Panc1 (cell line): ENCODE data around the gene ARHGEF2. TPM values are rescaled to one million over a fixed set of nuclear protein-coding genes. Genes with fewer than 3 reads are reported as not detected.

Source experiments
- ATAC-seq: fragments of 200-7000 bp; cut with Tn5 transposase; 2 replicates; pipeline ENCODE4 v1.9.1; 2020; ENCODE audit warnings: mild to moderate bottlenecking, moderate library complexity
- Bru-seq: library from RNA; stranded (reverse); fragments of 400-500 nt; gene quantifications from one replicate; lab custom pipeline; 2021; lab: Mats Ljungman, UMichigan
- BruChase-seq, 2 experiments: library from RNA; stranded (reverse); fragments of 400-500 nt; gene quantifications; one replicate each; lab custom pipeline; 2021; lab: Mats Ljungman, UMichigan
- BruUV-seq: library from RNA; stranded (reverse); fragments of 400-500 nt; replicated peaks from 2 replicates; lab custom pipeline; 2021; lab: Mats Ljungman, UMichigan
- CTCF ChIA-PET: fragments of 300-600 bp; sonication (Branson Sonifier 250); formaldehyde crosslinking; loops from one replicate; lab custom pipeline; 2022; ENCODE audit warnings: antibody characterized with exemption; lab: Charles Lee
- POLR2A ChIA-PET: fragments of 300-600 bp; sonication (Branson Sonifier 250); formaldehyde crosslinking; loops from one replicate; lab custom pipeline; 2022; ENCODE audit warnings: antibody characterized with exemption; lab: Charles Lee
- DNase-seq: peaks from one replicate; pipeline ENCODE4 v3.0.0-alpha.2; 2010; ENCODE audit warnings: low read depth, low spot score
- H3K27ac ChIP-seq: 2 replicates; pipeline ENCODE4 v1.5.1; 2011; ENCODE audit warnings: mild to moderate bottlenecking, low read length, inconsistent platforms
- H3K27me3 ChIP-seq: fragments of 200-500 bp; sonication (Bioruptor generic); 2 replicates; pipeline ENCODE4 v1.6.0; 2014; ENCODE audit warnings: low read length, inconsistent platforms; ENCODE audit not compliant: control insufficient read depth, insufficient read depth
- H3K36me3 ChIP-seq: fragments of 200-500 bp; sonication (Bioruptor generic); 2 replicates; pipeline ENCODE4 v1.5.1; 2014; ENCODE audit warnings: inconsistent platforms, mild to moderate bottlenecking, low read length, moderate library complexity; ENCODE audit not compliant: control insufficient read depth, insufficient read depth
- H3K4me1 ChIP-seq: 2 replicates; pipeline ENCODE4 v1.5.1; 2011; ENCODE audit warnings: inconsistent platforms, mild to moderate bottlenecking, low read length, moderate library complexity; ENCODE audit not compliant: control insufficient read depth, insufficient read depth
- H3K4me3 ChIP-seq, 2 experiments: 2 replicates each; pipeline ENCODE4 v1.5.1; 2011 to 2012; ENCODE audit warnings: low read depth in 2 of 2, low read length in 2 of 2, mild to moderate bottlenecking in 2 of 2, inconsistent platforms in 1 of 2, moderate library complexity in 1 of 2
- H3K9me3 ChIP-seq: fragments of 200-500 bp; sonication (Bioruptor generic); 2 replicates; pipeline ENCODE4 v1.5.1; 2014; ENCODE audit warnings: low read depth, mild to moderate bottlenecking, inconsistent platforms, low read length, moderate library complexity; ENCODE audit not compliant: control insufficient read depth, insufficient read depth
- POLR2AphosphoS5 ChIP-seq: IDR thresholded peaks from 2 replicates; pipeline ENCODE4 v1.6.1; 2012; ENCODE audit warnings: mild to moderate bottlenecking, low read depth, low read length, moderate library complexity
- REST ChIP-seq, 2 experiments: IDR thresholded peaks; 2 replicates each; pipeline ENCODE4 v1.6.1; 2011 to 2012; ENCODE audit warnings: low read depth in 2 of 2, control low read depth in 1 of 2, low read length in 1 of 2, mild to moderate bottlenecking in 1 of 2, moderate library complexity in 1 of 2; ENCODE audit not compliant: insufficient read depth in 1 of 2
- SIN3A ChIP-seq: IDR thresholded peaks from 2 replicates; pipeline ENCODE4 v1.6.1; 2012; ENCODE audit warnings: low read depth, mild to moderate bottlenecking, low read length, moderate library complexity, borderline replicate concordance; ENCODE audit not compliant: insufficient read depth
- TCF7L2 ChIP-seq: IDR thresholded peaks from 2 replicates; pipeline ENCODE4 v1.6.1; 2011; ENCODE audit warnings: mild to moderate bottlenecking, low read depth, low read length, inconsistent platforms
- in situ Hi-C: cut with HindIII; loops from 2 replicates; pipeline ENCODE4 v1.10.0; 2016; ENCODE audit warnings: low sequenced_read_pairs, low pct_unique_long_range_greater_than_20kb
- intact Hi-C: fragments of 100-400 bp; cut with micrococcal nuclease; formaldehyde crosslinking; loops from one replicate; pipeline ENCODE4 v1.10.0; 2022; ENCODE audit not compliant: unreplicated experiment
- long read RNA-seq: library from polyadenylated mRNA; unstranded; transcript quantifications from one replicate; pipeline ENCODE4 v2.0.0, GENCODE V29; 2021; ENCODE audit not compliant: unreplicated experiment
- polyA plus RNA-seq: library from polyadenylated mRNA; unstranded; fragments of >200 nt; gene quantifications from one replicate; pipeline ENCODE4 v1.2.1, GENCODE V29; 2012; ENCODE audit warnings: missing spikeins; ENCODE audit not compliant: insufficient read length
- total RNA-seq: library from RNA; stranded (reverse); gene quantifications from one replicate; pipeline ENCODE4 v1.2.1, GENCODE V29; 2021; ENCODE audit not compliant: unreplicated experiment
- TF ChIP-seq, protein P1 (sequence below): fragments of 450-650 bp; IDR thresholded peaks from 2 replicates; pipeline ENCODE4 v1.5.1; 2017; ENCODE audit warnings: mild to moderate bottlenecking

Gene ARHGEF2
- total RNA-seq = 87.0 TPM
- polyA plus RNA-seq = 90.6 TPM
- Bru-seq, nascent RNA = percentile 77 among the genes with signal in this experiment
- percentile 82 among the genes with signal in this experiment for BruChase-seq, experiment 1, labeled RNA remaining after a 2-hour chase
- percentile 82 among the genes with signal in this experiment for BruChase-seq, experiment 2, labeled RNA remaining after a 6-hour chase
- long read RNA-seq, partial matches to known transcripts = 7 of 76 reads
- long read RNA-seq, other reads (novel, unspliced or antisense) = 67 of 76 reads

- H3K9me3 ChIP-seq = no peaks in the 10 kb centered on the region
- BruUV-seq = no TSS peak
- DNase-seq (no peak), ATAC-seq (peak; percentile 85)
- H3K4me3 ChIP-seq = peak within 1 kb of the TSS; percentile 82 to 89
- peak within 1 kb of the TSS; percentile 99 for H3K27ac ChIP-seq
- H3K36me3 ChIP-seq = peaks cover 2% of the 10 kb centered on the region; the same call in 1 of the 2 replicates
- no peak for TF ChIP-seq REST (IDR thresholded peaks at IDR 0.05; ENCODE audit: insufficient read depth in 1 of 2, low read depth in 2 of 2, low read length in 1 of 2)
- TF ChIP-seq SIN3A = peak; percentile 60; the same call in 1 of the 2 replicates
- TF ChIP-seq TCF7L2 = no peak
- TF ChIP-seq POLR2AphosphoS5 = peak; percentile 84
- TF ChIP-seq, protein P1, sequence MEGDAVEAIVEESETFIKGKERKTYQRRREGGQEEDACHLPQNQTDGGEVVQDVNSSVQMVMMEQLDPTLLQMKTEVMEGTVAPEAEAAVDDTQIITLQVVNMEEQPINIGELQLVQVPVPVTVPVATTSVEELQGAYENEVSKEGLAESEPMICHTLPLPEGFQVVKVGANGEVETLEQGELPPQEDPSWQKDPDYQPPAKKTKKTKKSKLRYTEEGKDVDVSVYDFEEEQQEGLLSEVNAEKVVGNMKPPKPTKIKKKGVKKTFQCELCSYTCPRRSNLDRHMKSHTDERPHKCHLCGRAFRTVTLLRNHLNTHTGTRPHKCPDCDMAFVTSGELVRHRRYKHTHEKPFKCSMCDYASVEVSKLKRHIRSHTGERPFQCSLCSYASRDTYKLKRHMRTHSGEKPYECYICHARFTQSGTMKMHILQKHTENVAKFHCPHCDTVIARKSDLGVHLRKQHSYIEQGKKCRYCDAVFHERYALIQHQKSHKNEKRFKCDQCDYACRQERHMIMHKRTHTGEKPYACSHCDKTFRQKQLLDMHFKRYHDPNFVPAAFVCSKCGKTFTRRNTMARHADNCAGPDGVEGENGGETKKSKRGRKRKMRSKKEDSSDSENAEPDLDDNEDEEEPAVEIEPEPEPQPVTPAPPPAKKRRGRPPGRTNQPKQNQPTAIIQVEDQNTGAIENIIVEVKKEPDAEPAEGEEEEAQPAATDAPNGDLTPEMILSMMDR = no peak
- ChIA-PET POLR2A (interaction anchor here (0.5 to 0.7 kb wide), 3 partner anchors 234 to 462 kb away, joined by 3 to 14 read pairs (median 5); no protein-coding TSS in a partner anchor), CTCF (interaction anchor here (0.6 to 1.1 kb wide), 3 partner anchors 12 to 40 kb away, joined by 3 to 6 read pairs (median 3); no protein-coding TSS in a partner anchor)
- H3K27me3 ChIP-seq = no peaks in the 10 kb centered on the region
- in situ Hi-C loops = no loop called here
- intact Hi-C loops = no loop called here
- H3K4me1 ChIP-seq = peaks cover 61% of the 10 kb centered on the region
Observed at GRCh38 chr1:155978325-155978972, at the start of gene ARHGEF2. Gene ARHGEF2 (minus strand): TSS chr1:155978547. CDS start chr1:155978427, 120 bp downstream.

- no TSS peak for BruUV-seq
- no peak overlapping the region for H3K27ac ChIP-seq
- TF ChIP-seq REST (IDR thresholded peaks at IDR 0.05; ENCODE audit: insufficient read depth in 1 of 2, low read depth in 2 of 2, low read length in 1 of 2) = no peak
- TF ChIP-seq POLR2AphosphoS5 = no peak
- no peak for TF ChIP-seq SIN3A
- TF ChIP-seq TCF7L2 = no peak
- TF ChIP-seq, protein P1 = no peak
- POLR2A ChIA-PET = no interaction called here
- DNase-seq = no peak
- in situ Hi-C loops (no loop called here), intact Hi-C loops (no loop called here)
- no peaks in the 10 kb centered on the region for H3K36me3 ChIP-seq
- no peaks in the 10 kb centered on the region for H3K27me3 ChIP-seq
- no peaks in the 10 kb centered on the region for H3K4me1 ChIP-seq
- no peak overlapping the region for H3K4me3 ChIP-seq
- H3K9me3 ChIP-seq = no peaks in the 10 kb centered on the region
- no peak; the same call in 1 of the 2 replicates for ATAC-seq
- CTCF ChIA-PET = no interaction called here
Observed at GRCh38 chr1:156026588-156026987, 48.2 kb upstream of the ARHGEF2 start.
